Forelimb muscle (tissue), 1 donor: Measurements from ENCODE around the gene CHTF8. TPM values are rescaled to one million over a fixed set of nuclear protein-coding genes. Genes with fewer than 3 reads are reported as not detected.

Experiments used
- DNase-seq: peaks from one replicate; pipeline ENCODE4 v3.0.0-alpha.2; 2013; ENCODE audit warnings: low read depth
- polyA plus RNA-seq: library from polyadenylated mRNA; unstranded; fragments of 120-200 nt; gene quantifications from one replicate; pipeline ENCODE4 v1.2.1, GENCODE V29; 2013; ENCODE audit not compliant: insufficient read length

Gene CHTF8
- polyA plus RNA-seq, 1 donor, result 61.6 TPM

GRCh38 chr16:69113216-69113615 is 19.2 kb downstream of the CHTF8 start:
- DNase-seq, result no peak

DNA sequence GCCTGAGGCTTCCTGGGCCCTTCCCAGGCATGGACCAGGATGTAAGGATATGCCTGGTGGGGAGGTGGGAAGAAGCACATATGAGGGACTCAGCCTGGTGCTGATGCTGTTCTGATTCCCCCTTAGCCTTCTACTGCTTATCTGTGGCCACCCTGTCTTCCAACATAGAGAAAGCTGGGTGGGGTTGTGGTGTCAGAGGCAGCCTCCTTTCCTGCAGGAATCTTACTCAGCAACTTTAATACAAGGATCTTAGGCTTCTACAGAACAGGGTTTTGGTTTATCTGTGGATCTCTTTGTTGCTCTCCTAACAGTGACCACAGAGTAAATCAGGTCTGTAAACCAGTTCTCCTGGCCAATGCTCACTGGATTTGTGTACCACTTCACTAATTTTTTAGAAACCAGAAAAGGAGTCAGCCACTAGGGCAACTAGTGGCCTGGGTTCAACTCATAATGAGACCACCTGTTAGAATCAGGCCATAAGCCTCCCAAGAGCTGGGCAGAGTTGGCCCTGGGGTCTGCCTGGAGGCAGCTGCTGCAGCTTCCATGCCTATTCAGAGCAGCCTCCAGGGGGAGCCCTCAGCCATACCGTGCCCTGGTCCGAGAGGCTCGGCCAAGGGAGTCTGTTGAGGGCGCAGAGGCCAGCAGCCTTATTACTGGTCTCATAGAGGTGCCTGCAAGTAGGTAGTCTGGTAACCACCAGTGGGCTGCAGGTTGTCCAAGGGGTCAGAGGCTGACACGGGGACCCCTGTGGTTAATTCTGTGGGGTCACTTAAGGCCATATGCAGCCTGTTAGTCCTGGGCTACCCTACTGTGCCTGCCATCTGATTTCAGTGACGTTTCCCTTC is 19.9 kb downstream of the CHTF8 start:
- DNase-seq, result no peak

DNA sequence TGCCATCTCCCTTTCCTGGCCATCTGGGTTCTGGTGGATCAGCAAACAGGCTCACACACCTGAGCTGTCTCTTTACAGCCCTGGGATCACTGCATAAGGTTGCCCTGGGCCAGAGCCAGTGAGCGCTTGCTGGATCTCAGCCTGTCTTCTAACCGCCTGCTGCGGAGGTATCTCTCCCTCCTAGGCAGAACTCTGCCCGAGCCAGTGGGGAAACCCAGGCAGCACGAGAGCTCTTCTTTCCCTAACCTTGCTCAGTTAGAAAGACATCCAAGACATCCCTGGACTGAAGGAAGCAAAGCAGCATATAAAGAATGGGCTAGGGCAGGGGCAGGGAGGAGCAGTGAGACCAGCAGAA is 20.5 kb downstream of the CHTF8 start:
- DNase-seq, result no peak

- no peak for DNase-seq
These were observed 21.0 kb downstream of the CHTF8 start for GRCh38 chr16:69111216-69111875.

GRCh38 chr16:69110406-69110805 is 22.0 kb downstream of the CHTF8 start:
- no peak for DNase-seq

DNA sequence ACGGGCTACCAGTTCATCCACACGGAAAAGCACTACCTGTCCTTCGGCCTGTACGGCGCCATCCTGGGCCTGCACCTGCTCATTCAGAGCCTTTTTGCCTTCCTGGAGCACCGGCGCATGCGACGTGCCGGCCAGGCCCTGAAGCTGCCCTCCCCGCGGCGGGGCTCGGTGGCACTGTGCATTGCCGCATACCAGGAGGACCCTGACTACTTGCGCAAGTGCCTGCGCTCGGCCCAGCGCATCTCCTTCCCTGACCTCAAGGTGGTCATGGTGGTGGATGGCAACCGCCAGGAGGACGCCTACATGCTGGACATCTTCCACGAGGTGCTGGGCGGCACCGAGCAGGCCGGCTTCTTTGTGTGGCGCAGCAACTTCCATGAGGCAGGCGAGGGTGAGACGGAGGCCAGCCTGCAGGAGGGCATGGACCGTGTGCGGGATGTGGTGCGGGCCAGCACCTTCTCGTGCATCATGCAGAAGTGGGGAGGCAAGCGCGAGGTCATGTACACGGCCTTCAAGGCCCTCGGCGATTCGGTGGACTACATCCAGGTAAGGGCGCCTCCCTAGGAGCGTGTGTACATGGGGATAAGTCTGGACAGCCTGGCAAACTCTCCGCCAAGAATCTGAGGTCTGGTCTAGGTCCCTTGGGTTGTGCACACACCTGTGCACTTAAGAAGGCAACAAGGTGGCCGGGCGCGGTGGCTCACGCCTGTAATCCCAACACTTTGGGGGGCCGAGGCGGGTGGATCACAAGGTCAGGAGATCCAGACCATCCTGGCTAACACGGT is 22.7 kb downstream of the CHTF8 start:
- DNase-seq, result no peak

DNA sequence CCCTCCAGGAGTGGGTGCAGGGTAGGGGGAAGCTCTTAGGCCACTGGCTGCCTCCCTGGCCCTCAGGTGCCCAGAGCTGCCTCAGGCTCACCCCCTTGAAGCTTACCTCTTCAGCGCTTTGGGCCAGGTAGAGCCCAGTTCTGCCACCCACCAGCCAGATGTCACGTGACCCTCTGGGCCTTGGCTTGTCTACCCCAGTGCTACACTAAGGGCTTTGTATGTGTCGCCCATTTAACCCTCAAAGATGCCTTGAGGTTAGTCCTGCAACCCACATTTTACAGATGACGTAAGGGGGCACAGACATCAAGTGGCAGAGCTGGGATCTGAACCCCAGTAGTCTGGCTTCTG is 23.5 kb downstream of the CHTF8 start:
- no peak for DNase-seq

- no peak for DNase-seq
These were observed 24.1 kb downstream of the CHTF8 start for GRCh38 chr16:69108064-69108904.

- DNase-seq, result no peak
These were observed 24.9 kb downstream of the CHTF8 start for GRCh38 chr16:69107316-69107962.

GRCh38 chr16:69106491-69107315 is 25.7 kb downstream of the CHTF8 start:
- DNase-seq, result no peak

- DNase-seq, result no peak
These were observed 26.7 kb downstream of the CHTF8 start, which contains the start of gene HAS3 for GRCh38 chr16:69105501-69106361. Gene HAS3, plus strand, starts transcription at chr16:69105653. Its CDS starts 3,743 bp downstream, at chr16:69109396.

DNA sequence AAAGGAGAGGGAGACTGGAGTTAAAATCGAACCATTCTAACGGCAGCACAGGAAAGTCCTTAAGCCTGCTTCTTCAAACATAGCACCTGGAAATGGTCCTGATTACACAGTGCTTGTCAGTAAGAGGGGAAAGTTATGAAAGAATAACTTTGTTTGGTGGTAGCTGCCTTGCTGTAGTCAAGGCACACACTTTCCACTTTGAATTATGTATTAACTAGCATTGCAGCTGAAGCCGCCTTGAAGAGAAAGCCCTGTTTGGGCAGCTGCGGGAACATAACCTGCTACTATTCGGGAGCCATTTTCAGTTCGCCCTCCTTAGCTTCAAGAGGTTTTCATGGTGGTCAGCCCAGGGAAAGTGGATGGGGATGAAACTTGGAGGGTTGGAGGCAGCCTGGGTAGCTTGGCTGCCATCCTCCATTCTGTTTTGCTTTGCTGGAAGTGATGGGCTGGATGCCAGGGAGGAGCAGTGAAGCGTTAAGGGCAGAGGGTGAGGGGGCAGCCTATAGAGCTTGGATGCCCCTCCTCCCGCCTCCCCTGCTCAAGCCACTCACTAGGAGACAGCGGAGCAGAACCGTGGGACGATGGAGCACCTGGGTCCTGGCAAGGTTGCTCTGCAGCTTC is 32.2 kb downstream of the CHTF8 start:
- DNase-seq, result no peak

DNA sequence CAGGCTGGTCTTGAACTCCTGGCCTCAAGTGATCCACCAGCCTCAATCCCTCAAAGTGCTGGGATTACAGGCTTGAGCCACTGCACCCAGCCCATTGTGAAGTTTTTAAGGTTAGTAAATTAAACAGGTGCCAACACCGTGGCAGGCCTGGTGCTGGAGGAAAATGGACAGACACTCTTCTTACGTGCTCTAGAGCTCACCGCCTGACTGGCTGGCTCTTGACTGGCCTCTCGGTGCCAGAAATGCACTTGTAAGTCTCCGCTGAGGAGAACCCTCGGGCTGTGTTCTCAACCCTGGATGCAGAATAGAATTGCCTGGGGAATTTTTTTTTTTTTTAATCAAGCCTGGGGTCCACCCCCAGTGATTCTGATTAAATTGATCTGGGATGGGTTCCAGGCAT is 37.2 kb downstream of the CHTF8 start:
- no peak for DNase-seq

DNA sequence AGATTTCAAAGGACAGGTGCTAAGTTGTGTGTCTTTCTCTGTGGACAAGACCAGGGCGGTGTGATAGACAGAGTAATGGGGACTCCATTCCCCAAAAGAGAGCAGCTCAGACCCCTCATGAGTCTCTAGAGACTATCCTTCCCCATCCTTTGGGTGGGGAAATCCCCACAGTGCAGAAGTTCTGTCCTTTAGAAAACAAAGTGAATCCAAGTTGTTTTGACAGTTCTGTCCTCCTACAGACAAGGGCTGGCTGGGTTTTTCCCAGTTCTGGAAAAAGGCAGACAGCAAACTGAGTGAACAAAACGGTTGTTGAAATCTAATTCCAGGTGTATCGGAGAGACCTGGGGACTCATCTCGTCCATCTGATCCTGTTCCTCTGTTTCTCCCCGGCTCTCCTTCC is 37.9 kb downstream of the CHTF8 start:
- DNase-seq, result no peak

- DNase-seq, result no peak
These were observed 38.4 kb downstream of the CHTF8 start for GRCh38 chr16:69093974-69094373.

GRCh38 chr16:69089091-69089910 is 43.1 kb downstream of the CHTF8 start:
- no peak for DNase-seq

DNA sequence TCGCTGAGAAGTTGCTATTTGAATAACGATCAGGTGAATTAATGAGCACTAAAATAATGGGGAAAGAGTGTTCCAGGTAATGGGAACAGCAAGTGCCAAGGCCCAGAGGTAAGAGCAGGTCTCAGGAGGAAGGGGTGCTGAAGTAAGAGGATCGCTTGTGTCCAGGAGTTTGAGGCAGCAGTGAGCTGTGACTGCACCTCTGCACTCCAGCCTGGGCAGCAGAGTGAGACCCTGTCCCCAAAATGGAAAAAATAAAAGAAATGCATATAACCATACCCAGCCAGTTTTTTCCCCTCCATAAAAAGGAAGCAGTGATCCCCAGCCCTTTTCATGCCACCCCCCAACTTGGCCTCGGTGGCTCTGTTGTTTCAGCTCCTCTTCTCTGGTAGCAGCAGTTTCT is 43.7 kb downstream of the CHTF8 start:
- DNase-seq, result no peak

DNA sequence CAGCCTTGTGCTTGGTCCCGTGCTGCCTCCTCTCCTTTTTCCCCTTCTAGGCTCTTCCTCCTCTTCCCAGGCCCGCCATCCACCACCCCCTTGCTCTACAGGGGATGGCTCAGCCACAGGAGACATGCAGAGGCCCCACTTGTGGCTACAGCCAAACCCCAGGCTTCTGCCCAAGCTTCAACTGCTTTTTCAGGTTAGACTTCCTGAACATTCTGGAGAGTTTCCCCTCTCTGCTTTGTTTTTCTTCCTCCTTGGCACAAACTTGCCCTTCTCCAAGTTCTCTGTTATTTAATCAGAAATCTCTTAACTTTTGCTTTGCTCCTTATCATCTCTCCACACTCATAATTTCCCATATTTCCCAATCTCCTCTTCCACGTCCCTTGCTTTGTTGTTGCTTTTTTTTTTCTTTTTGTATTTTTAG is 45.2 kb downstream of the CHTF8 start:
- no peak for DNase-seq
